GM10248 (cell line): ENCODE measurements around the gene ARHGEF40.

Experiments
- CTCF ChIA-PET: fragments of 300-600 bp; sonication (Branson Sonifier 250); formaldehyde crosslinking; extraction: SDS; loops from one replicate; lab custom pipeline; 2021; ENCODE audit warnings: antibody characterized with exemption; lab: Yijun Ruan, JAX
- POLR2A ChIA-PET: fragments of 350-650 bp; sonication (Branson Sonifier 250); formaldehyde crosslinking; extraction: SDS; loops from one replicate; lab custom pipeline; 2020; ENCODE audit warnings: antibody characterized with exemption; lab: Yijun Ruan, JAX
- DNase-seq: peaks from one replicate; pipeline ENCODE4 v3.0.0; 2012; ENCODE audit errors: extremely low spot score
- CTCF ChIP-seq: IDR thresholded peaks from 2 replicates; pipeline ENCODE4 v1.5.1; 2012; ENCODE audit warnings: mild to moderate bottlenecking, low read depth; ENCODE audit errors: extremely low read depth, missing control alignments, control extremely low read depth

Gene ARHGEF40

GRCh38 chr14:21112255-21112654 lies 42.2 kb downstream of the ARHGEF40 start:
- CTCF ChIA-PET, result interaction anchor here (0.7 to 13.3 kb wide), 3 partner anchors 8 to 24 kb away, joined by 3 to 228 read pairs (median 9); no protein-coding TSS in a partner anchor
- no peak for TF ChIP-seq CTCF
- POLR2A ChIA-PET, result no interaction called here
- DNase-seq, result no peak

- no peak for DNase-seq
- no peak for TF ChIP-seq CTCF
- CTCF ChIA-PET, result interaction anchor here (1.6 kb wide), 1 partner anchor 9 kb away, joined by 9 read pairs; no protein-coding TSS in a partner anchor
- POLR2A ChIA-PET, result no interaction called here
Observed at GRCh38 chr14:21113369-21113768, 43.3 kb downstream of the ARHGEF40 start.

- CTCF ChIA-PET, result interaction anchor here (1.5 to 2.2 kb wide), 2 partner anchors 9 to 26 kb away, joined by 4 to 5 read pairs; no protein-coding TSS in a partner anchor
- POLR2A ChIA-PET, result no interaction called here
Observed at GRCh38 chr14:21118933-21119332, 48.8 kb downstream of the ARHGEF40 start.

GRCh38 chr14:21120686-21121085 lies 50.6 kb downstream of the ARHGEF40 start:
- no peak for DNase-seq
- CTCF ChIA-PET, result interaction anchor here (2.2 kb wide), 1 partner anchor 28 kb away, joined by 5 read pairs; no protein-coding TSS in a partner anchor
- POLR2A ChIA-PET, result no interaction called here
- no peak for TF ChIP-seq CTCF

More at GRCh38 chr14:21118933-21119332, 48.8 kb downstream of the ARHGEF40 start:
- TF ChIP-seq CTCF, result no peak
- DNase-seq, result no peak

- ChIA-PET POLR2A (no interaction called here), CTCF (interaction anchor here (4.0 kb wide), 1 partner anchor 15 kb away, joined by 26 read pairs; no protein-coding TSS in a partner anchor)
- no peak for DNase-seq
- TF ChIP-seq CTCF, result no peak
Observed at GRCh38 chr14:21121122-21121521, 51.0 kb downstream of the ARHGEF40 start.

- CTCF ChIA-PET, result interaction anchor here (1.2 to 4.0 kb wide), 8 partner anchors 9 to 109 kb away, joined by 3 to 26 read pairs (median 6); partner anchors contain the start of gene TMEM253
- POLR2A ChIA-PET, result no interaction called here
Observed at GRCh38 chr14:21123429-21123828, 53.3 kb downstream of the ARHGEF40 start.

More at GRCh38 chr14:21123429-21123828, 53.3 kb downstream of the ARHGEF40 start:
- no peak for TF ChIP-seq CTCF
- no peak for DNase-seq
